ENCODE results near the gene AK3.
A peak's percentile ranks its signal among the peaks of the same experiment; 100 is the strongest.

DNA sequence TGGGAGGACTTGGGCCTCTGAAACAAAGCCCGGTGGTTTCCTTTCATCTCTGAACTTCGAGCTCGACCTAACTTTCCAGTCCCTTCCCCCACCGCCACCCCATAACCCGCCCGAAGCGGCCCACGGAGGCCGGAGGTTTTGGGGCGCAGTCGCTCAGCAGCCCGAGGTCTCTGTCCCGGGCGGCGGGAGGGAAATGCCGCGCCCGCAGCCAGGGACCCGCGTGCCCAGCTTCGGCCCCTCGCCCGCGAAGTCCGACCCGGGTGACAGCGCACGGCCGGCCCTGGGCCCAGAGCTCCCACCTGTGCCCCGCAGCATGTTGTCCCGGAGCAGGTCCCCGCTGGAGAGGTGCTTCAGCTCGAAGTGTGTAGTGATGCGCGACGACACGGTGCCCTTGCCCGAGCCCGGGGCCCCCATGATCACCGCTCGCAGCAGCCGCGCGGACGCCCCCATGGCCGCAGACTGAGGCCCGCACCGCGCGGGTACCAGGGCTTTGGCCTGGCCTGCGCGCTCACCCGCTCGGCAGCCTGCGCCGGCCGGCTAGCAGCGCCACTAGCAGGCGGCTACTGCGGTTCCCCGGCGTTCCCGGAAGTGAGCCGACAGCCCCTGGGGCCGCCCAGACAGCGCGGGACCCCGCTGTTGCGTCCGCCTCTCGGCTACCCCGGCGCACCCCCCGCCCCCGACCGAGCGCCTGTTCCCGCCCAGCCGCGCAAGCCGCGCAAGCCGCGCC is at the start of gene AK3:
- TF ChIP-seq, protein P1, sequence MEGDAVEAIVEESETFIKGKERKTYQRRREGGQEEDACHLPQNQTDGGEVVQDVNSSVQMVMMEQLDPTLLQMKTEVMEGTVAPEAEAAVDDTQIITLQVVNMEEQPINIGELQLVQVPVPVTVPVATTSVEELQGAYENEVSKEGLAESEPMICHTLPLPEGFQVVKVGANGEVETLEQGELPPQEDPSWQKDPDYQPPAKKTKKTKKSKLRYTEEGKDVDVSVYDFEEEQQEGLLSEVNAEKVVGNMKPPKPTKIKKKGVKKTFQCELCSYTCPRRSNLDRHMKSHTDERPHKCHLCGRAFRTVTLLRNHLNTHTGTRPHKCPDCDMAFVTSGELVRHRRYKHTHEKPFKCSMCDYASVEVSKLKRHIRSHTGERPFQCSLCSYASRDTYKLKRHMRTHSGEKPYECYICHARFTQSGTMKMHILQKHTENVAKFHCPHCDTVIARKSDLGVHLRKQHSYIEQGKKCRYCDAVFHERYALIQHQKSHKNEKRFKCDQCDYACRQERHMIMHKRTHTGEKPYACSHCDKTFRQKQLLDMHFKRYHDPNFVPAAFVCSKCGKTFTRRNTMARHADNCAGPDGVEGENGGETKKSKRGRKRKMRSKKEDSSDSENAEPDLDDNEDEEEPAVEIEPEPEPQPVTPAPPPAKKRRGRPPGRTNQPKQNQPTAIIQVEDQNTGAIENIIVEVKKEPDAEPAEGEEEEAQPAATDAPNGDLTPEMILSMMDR (IDR thresholded peaks at IDR 0.05 in 2 of 3, conservative IDR thresholded peaks at IDR 0.05 in 1 of 3; ENCODE audit: insufficient read depth in 2 of 3, low read depth in 1 of 3, low read length in 3 of 3), result peak in 2 of 3 experiments; percentile 44 to 69; a peak in 4 of 6 replicates
- peak; percentile 84 to 85 for TF ChIP-seq NRF1 (conservative IDR thresholded peaks at IDR 0.05 in 1 of 2, IDR thresholded peaks at IDR 0.05 in 1 of 2)
- TF ChIP-seq JUN (IDR thresholded peaks at IDR 0.05; ENCODE audit: borderline replicate concordance, low read depth, low read length), result no peak
- TF ChIP-seq JUN (CRISPR knock-in tag; IDR thresholded peaks at IDR 0.05; ENCODE audit: borderline replicate concordance), result 0 out of 2 replicates have a peak, but pooled peaks have one; percentile 53
- TF ChIP-seq, protein P2, sequence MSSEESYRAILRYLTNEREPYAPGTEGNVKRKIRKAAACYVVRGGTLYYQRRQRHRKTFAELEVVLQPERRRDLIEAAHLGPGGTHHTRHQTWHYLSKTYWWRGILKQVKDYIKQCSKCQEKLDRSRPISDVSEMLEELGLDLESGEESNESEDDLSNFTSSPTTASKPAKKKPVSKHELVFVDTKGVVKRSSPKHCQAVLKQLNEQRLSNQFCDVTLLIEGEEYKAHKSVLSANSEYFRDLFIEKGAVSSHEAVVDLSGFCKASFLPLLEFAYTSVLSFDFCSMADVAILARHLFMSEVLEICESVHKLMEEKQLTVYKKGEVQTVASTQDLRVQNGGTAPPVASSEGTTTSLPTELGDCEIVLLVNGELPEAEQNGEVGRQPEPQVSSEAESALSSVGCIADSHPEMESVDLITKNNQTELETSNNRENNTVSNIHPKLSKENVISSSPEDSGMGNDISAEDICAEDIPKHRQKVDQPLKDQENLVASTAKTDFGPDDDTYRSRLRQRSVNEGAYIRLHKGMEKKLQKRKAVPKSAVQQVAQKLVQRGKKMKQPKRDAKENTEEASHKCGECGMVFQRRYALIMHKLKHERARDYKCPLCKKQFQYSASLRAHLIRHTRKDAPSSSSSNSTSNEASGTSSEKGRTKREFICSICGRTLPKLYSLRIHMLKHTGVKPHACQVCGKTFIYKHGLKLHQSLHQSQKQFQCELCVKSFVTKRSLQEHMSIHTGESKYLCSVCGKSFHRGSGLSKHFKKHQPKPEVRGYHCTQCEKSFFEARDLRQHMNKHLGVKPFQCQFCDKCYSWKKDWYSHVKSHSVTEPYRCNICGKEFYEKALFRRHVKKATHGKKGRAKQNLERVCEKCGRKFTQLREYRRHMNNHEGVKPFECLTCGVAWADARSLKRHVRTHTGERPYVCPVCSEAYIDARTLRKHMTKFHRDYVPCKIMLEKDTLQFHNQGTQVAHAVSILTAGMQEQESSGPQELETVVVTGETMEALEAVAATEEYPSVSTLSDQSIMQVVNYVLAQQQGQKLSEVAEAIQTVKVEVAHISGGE (CRISPR knock-in tag; IDR thresholded peaks at IDR 0.05), result peak in 1 of 3 experiments; percentile 75; a peak in 2 of 6 replicates
- TF ChIP-seq, protein P3, sequence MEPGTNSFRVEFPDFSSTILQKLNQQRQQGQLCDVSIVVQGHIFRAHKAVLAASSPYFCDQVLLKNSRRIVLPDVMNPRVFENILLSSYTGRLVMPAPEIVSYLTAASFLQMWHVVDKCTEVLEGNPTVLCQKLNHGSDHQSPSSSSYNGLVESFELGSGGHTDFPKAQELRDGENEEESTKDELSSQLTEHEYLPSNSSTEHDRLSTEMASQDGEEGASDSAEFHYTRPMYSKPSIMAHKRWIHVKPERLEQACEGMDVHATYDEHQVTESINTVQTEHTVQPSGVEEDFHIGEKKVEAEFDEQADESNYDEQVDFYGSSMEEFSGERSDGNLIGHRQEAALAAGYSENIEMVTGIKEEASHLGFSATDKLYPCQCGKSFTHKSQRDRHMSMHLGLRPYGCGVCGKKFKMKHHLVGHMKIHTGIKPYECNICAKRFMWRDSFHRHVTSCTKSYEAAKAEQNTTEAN (CRISPR knock-in tag; IDR thresholded peaks at IDR 0.05), result 0 out of 2 replicates have a peak, but pooled peaks have one; percentile 56

Data from K562 (cell line).